ENCODE results near the gene TTC17.
A peak's percentile ranks its signal among the peaks of the same experiment; 100 is the strongest.

- TF ChIP-seq CTCF (conservative IDR thresholded peaks at IDR 0.05; ENCODE audit: low read length) (peak; percentile 82), EZH2phosphoT487 (IDR thresholded peaks at IDR 0.05; ENCODE audit: borderline replicate concordance, low read depth, low read length) (no peak)
Measured at GRCh38 chr11:43311791-43312607, 46.7 kb upstream of the TTC17 start, which contains the start of gene API5.

Data from OCI-LY7 (cell line).